ENCODE results near the gene GNB1L.
"Not testable (repeated sequence)": the region's sequence is repeated elsewhere in the genome, so short reads cannot be mapped to it uniquely, and the experiment has no call there.

Gene GNB1L

GRCh38 chr22:19842393-19843106 is 12.1 kb downstream of the GNB1L start:
- DNase-seq: no peak

GRCh38 chr22:19841641-19842392 is 12.9 kb downstream of the GNB1L start:
- no peak for DNase-seq

GRCh38 chr22:19840955-19841640 is 13.6 kb downstream of the GNB1L start:
- no peak for DNase-seq

GRCh38 chr22:19840059-19840458 is 14.6 kb downstream of the GNB1L start:
- no peak for DNase-seq

GRCh38 chr22:19837915-19838314 is 16.8 kb downstream of the GNB1L start:
- DNase-seq: no peak

GRCh38 chr22:19836512-19836911 is 18.2 kb downstream of the GNB1L start:
- DNase-seq: no peak

GRCh38 chr22:19834599-19834998 is 20.1 kb downstream of the GNB1L start:
- DNase-seq: no peak

- DNase-seq: not testable (repeated sequence)
Measured at GRCh38 chr22:19833327-19833726, 21.3 kb downstream of the GNB1L start.

GRCh38 chr22:19832476-19833108 is 22.1 kb downstream of the GNB1L start:
- DNase-seq: no peak

- DNase-seq: not testable (repeated sequence)
Measured at GRCh38 chr22:19831979-19832378, 22.7 kb downstream of the GNB1L start.

GRCh38 chr22:19831016-19831415 is 23.7 kb downstream of the GNB1L start:
- no peak for DNase-seq

- no peak for DNase-seq
Measured at GRCh38 chr22:19828035-19828401, 26.7 kb downstream of the GNB1L start.

- DNase-seq: no peak
Measured at GRCh38 chr22:19827341-19828034, 27.2 kb downstream of the GNB1L start.

- no peak for DNase-seq
Measured at GRCh38 chr22:19826619-19826950, 28.1 kb downstream of the GNB1L start.

GRCh38 chr22:19825904-19826618 is 28.6 kb downstream of the GNB1L start:
- no peak for DNase-seq

GRCh38 chr22:19824926-19825339 is 29.7 kb downstream of the GNB1L start:
- DNase-seq: no peak

GRCh38 chr22:19824212-19824925 is 30.3 kb downstream of the GNB1L start:
- no peak for DNase-seq

- no peak for DNase-seq
Measured at GRCh38 chr22:19823902-19824211, 30.8 kb downstream of the GNB1L start.

- no peak for DNase-seq
Measured at GRCh38 chr22:19823191-19823901, 31.3 kb downstream of the GNB1L start.

- no peak for DNase-seq
Measured at GRCh38 chr22:19822301-19823117, 32.2 kb downstream of the GNB1L start.
